GM12878 (cell line): Measurements from ENCODE around the gene KRTAP5-4. TPM values are rescaled to one million over a fixed set of nuclear protein-coding genes. Genes with fewer than 3 reads are reported as not detected.

Source experiments
- ATAC-seq: fragments of 200-7000 bp; cut with Tn5 transposase; 3 replicates; pipeline ENCODE4 v1.9.1; 2020; ENCODE audit warnings: mild to moderate bottlenecking, moderate library complexity
- BruUV-seq: library from RNA; stranded (reverse); fragments of 400-500 nt; replicated peaks from 2 replicates; lab custom pipeline; 2021; lab: Mats Ljungman, UMichigan
- CTCF ChIA-PET: fragments of 300-600 bp; sonication (Branson Sonifier 250); formaldehyde crosslinking; extraction: SDS; loops from one replicate; lab custom pipeline; 2021; ENCODE audit warnings: inconsistent platforms; lab: Yijun Ruan, JAX
- POLR2A ChIA-PET: fragments of 350-600 bp; formaldehyde crosslinking; extraction: SDS; loops from one replicate; lab custom pipeline; 2021; ENCODE audit warnings: inconsistent platforms; lab: Charles Lee
- RAD21 ChIA-PET: fragments of 300-600 bp; sonication (Branson Sonifier 250); formaldehyde crosslinking; loops from one replicate; lab custom pipeline; 2023; ENCODE audit warnings: antibody characterized with exemption; ENCODE audit not compliant: unreplicated experiment; lab: Charles Lee
- SMC1A ChIA-PET: fragments of 300-600 bp; sonication (Branson Sonifier 250); formaldehyde crosslinking; loops from one replicate; lab custom pipeline; 2023; ENCODE audit not compliant: unreplicated experiment, uncharacterized antibody; lab: Charles Lee
- DNase-seq: peaks from one replicate; pipeline ENCODE4 v3.0.0-alpha.2; 2011; ENCODE audit warnings: low read depth, low spot score
- FAIRE-seq: peaks from 3 replicates; lab custom pipeline; 2011; peaks lifted over from hg19 to GRCh38; lab: Jason Lieb, UNC
- H2AFZ ChIP-seq: 2 replicates; pipeline ENCODE4 v1.6.0; 2011; ENCODE audit warnings: low read depth, low read length, control low read depth; ENCODE audit not compliant: control insufficient read depth
- H3K27ac ChIP-seq: 2 replicates; pipeline ENCODE4 v1.5.1; 2011; ENCODE audit warnings: control low read depth; ENCODE audit not compliant: control insufficient read depth, insufficient read depth
- H3K27me3 ChIP-seq, 2 experiments: replicated peaks in 1 of 2; 2 replicates each; pipeline versions ENCODE4 v1.6.0 to v1.6.1; 2011; ENCODE audit warnings: low read length in 1 of 2; ENCODE audit not compliant: control insufficient read depth in 2 of 2, insufficient read depth in 2 of 2
- H3K36me3 ChIP-seq, 2 experiments: 2 replicates each; pipeline ENCODE4 v1.5.1; 2011; ENCODE audit warnings: low read length in 1 of 2; ENCODE audit not compliant: control insufficient read depth in 2 of 2, insufficient read depth in 2 of 2
- H3K4me1 ChIP-seq: 2 replicates; pipeline ENCODE4 v1.6.1; 2011; ENCODE audit warnings: mild to moderate bottlenecking, low read length, moderate library complexity, mixed read lengths; ENCODE audit not compliant: control insufficient read depth, insufficient read depth
- H3K4me2 ChIP-seq: 2 replicates; pipeline ENCODE4 v1.6.0; 2011; ENCODE audit warnings: control low read depth; ENCODE audit not compliant: control insufficient read depth, insufficient read depth
- H3K4me3 ChIP-seq: fragments of 200-600 bp; sonication (generic); 2 replicates; pipeline ENCODE4 v1.5.1; 2016
- H3K79me2 ChIP-seq: 2 replicates; pipeline ENCODE4 v1.6.0; 2011; ENCODE audit warnings: low read length; ENCODE audit not compliant: control insufficient read depth, insufficient read depth
- H3K9ac ChIP-seq: 2 replicates; pipeline ENCODE4 v1.8.0; 2011; ENCODE audit warnings: low read length, control low read depth, mixed read lengths; ENCODE audit not compliant: control insufficient read depth, insufficient read depth
- H3K9me3 ChIP-seq: replicated peaks from 3 replicates; pipeline ENCODE4 v1.5.1; 2011; ENCODE audit warnings: mild to moderate bottlenecking, low read length; ENCODE audit not compliant: control insufficient read depth, insufficient read depth
- H4K20me1 ChIP-seq: 2 replicates; pipeline ENCODE4 v1.6.0; 2011; ENCODE audit not compliant: control insufficient read depth, insufficient read depth
- CEBPB ChIP-seq, 2 experiments: fragments of 150-350 bp in 1 of 2; IDR thresholded peaks; 2 replicates each; pipeline ENCODE4 v1.6.1; 2012 to 2014; ENCODE audit warnings: low read depth in 2 of 2, low read length in 2 of 2, borderline replicate concordance in 1 of 2, inconsistent platforms in 1 of 2
- CHD1 ChIP-seq: IDR thresholded peaks from 2 replicates; pipeline ENCODE4 v1.6.1; 2012; ENCODE audit warnings: low read depth, low read length, improper control_type of control experiment
- EGR1 ChIP-seq, 2 experiments: IDR thresholded peaks; 1 replicate in 1 of 2; 2 replicates in 1 of 2; pipeline ENCODE4 v1.6.1; 2011 to 2012; ENCODE audit warnings: low read depth in 2 of 2, low read length in 2 of 2, borderline replicate concordance in 1 of 2, mild to moderate bottlenecking in 1 of 2, moderate library complexity in 1 of 2
- EP300 ChIP-seq, 2 experiments: fragments of 150-350 bp in 1 of 2; IDR thresholded peaks; 2 replicates each; pipeline ENCODE4 v1.6.1; 2011 to 2012; ENCODE audit warnings: low read depth in 2 of 2, low read length in 2 of 2, borderline replicate concordance in 1 of 2, improper control_type of control experiment in 1 of 2, inconsistent platforms in 1 of 2; ENCODE audit not compliant: control insufficient read depth in 1 of 2
- JUND ChIP-seq: IDR thresholded peaks from 2 replicates; pipeline ENCODE4 v1.6.1; 2012; ENCODE audit warnings: low read depth, mild to moderate bottlenecking, low read length, improper control_type of control experiment, moderate library complexity
- MXI1 ChIP-seq: fragments of 150-350 bp; IDR thresholded peaks from 2 replicates; pipeline ENCODE4 v1.6.1; 2011; ENCODE audit warnings: low read depth, mild to moderate bottlenecking, inconsistent platforms, low read length, improper control_type of control experiment
- MYB ChIP-seq: fragments of 150-350 bp; IDR thresholded peaks from 2 replicates; pipeline ENCODE4 v1.6.1; 2014; ENCODE audit warnings: mild to moderate bottlenecking, low read depth, low read length, borderline replicate concordance
- NFXL1 ChIP-seq: fragments of 450-650 bp; IDR thresholded peaks from 2 replicates; pipeline ENCODE4 v1.6.1; 2017; ENCODE audit warnings: antibody characterized with exemption, mild to moderate bottlenecking, borderline replicate concordance
- SMARCA5 ChIP-seq: fragments of 450-650 bp; IDR thresholded peaks from 2 replicates; pipeline ENCODE4 v1.6.1; 2017; ENCODE audit warnings: mild to moderate bottlenecking
- STAT1 ChIP-seq: fragments of 450-650 bp; conservative IDR thresholded peaks from 2 replicates; pipeline ENCODE4 v1.6.1; 2014; ENCODE audit warnings: antibody characterized with exemption, mild to moderate bottlenecking
- SUZ12 ChIP-seq: fragments of 200-600 bp; sonication (generic); IDR thresholded peaks from one replicate; pipeline ENCODE4 v1.6.1; 2018; ENCODE audit warnings: antibody characterized with exemption, mild to moderate bottlenecking; ENCODE audit not compliant: unreplicated experiment
- TAF1 ChIP-seq: IDR thresholded peaks from 2 replicates; pipeline ENCODE4 v1.6.1; 2011; ENCODE audit warnings: mild to moderate bottlenecking, low read depth, low read length, borderline replicate concordance
- ZNF622 ChIP-seq: fragments of 450-650 bp; IDR thresholded peaks from 2 replicates; pipeline ENCODE4 v1.6.1; 2017; ENCODE audit warnings: mild to moderate bottlenecking, inconsistent platforms
- WGBS: methylation state at CpG from one replicate; pipeline ENCODE4 v1.1.6; 2016; ENCODE audit warnings: low lambda C conversion rate; ENCODE audit not compliant: insufficient replicate concordance, insufficient coverage; ENCODE audit errors: missing lambda C conversion rate; 5-methylcytosine and 5-hydroxymethylcytosine counted together
- in situ Hi-C: fragments of 300-500 bp; cut with MboI; formaldehyde crosslinking; loops from 9 replicates; pipeline ENCODE4 v1.14.3; 2018; ENCODE audit warnings: mixed read lengths
- intact Hi-C: fragments of 100-400 bp; cut with micrococcal nuclease; formaldehyde crosslinking; loops from one replicate; pipeline ENCODE4 v1.14.2; 2022; ENCODE audit not compliant: unreplicated experiment
- polyA plus RNA-seq, 11 experiments: library from polyadenylated mRNA; depleted of rRNA in 4 of 11; unstranded in 6 of 11; stranded (reverse) in 5 of 11; fragments of >200 nt; fragmentation: Nextera tagmentation in 4 of 11; fragmentation: Illumina TruSeq in 1 of 11; extraction: Ambion mirVana in 4 of 11; extraction: Trizol in 1 of 11; gene quantifications; 1 replicate in 1 of 11; 2 replicates in 10 of 11; pipeline versions ENCODE4 v1.2.1 to v1.2.3, GENCODE V29; 2011 to 2016; ENCODE audit warnings: inconsistent platforms in 2 of 11, missing spikeins in 2 of 11, low read depth in 1 of 11
- total RNA-seq, 4 experiments: library from RNA; depleted of rRNA in 3 of 4; stranded (reverse); fragments of >200 nt in 3 of 4; fragmentation: Illumina TruSeq in 1 of 4; extraction: Trizol in 1 of 4; gene quantifications; 2 replicates each; pipeline versions ENCODE4 v1.2.1 to v1.2.3, GENCODE V29; 2013 to 2021
- TF ChIP-seq, protein P1 (sequence below): fragments of 450-650 bp; IDR thresholded peaks from 2 replicates; pipeline ENCODE4 v1.6.1; 2018; ENCODE audit warnings: borderline replicate concordance, mild to moderate bottlenecking; ENCODE audit not compliant: partially characterized antibody
- TF ChIP-seq, protein P2 (sequence below): fragments of 150-350 bp; IDR thresholded peaks from 2 replicates; pipeline ENCODE4 v1.6.1; 2016; ENCODE audit warnings: low read depth, low read length

Gene KRTAP5-4
- total and polyA plus RNA-seq, 10 of the 15 experiments (the other 5 are each of a cell fraction or from before 2014, with no cell fraction given), result not detected

DNA sequence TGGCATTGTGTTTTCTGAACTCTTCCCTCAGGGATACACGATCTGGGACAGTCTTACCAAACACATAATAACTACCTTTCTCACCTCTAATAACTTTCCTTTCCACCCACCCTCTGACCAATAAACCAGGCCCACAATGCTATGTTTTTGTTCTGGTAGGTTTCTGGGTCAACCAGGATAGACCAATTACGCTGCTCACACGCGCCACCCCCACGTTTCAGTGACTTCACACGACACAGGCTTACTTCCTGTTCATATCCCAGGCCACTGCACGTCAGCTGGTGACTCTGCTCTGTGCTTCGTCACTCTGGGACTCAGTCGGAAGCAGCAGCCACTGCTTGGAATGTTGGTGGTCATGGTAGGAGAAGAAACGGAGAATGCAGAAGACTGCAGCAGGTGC lies 2.5 kb downstream of the KRTAP5-4 start (continued):
- no peak for TF ChIP-seq STAT1
- no peak for TF ChIP-seq JUND
- TF ChIP-seq EGR1 (IDR thresholded peaks at IDR 0.05; ENCODE audit: borderline replicate concordance in 1 of 2, low read depth in 2 of 2, low read length in 2 of 2), result no peak
- TF ChIP-seq, all 136 proteins: peak for 0

DNA sequence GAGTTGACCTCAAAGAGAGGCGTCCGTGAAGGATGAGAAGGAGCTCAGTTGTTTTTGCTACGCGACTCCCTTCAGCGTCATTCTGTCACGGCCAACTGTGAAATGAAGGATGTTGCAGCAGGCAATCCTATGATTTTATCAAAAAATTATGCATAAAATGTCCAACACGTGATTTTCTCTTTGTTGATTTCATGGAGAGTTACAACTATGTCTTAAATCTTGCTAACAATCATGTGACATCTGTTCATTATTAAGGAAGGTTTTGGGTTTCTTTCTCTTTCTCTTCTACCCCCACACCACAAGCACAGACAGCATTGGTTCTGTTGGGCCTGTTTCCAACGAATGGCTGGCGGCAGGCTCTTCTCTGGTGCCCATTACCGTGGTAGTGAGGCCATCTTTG lies 3.7 kb downstream of the KRTAP5-4 start:
- no peak for ATAC-seq
- CTCF ChIA-PET, result interaction anchor here (0.9 to 1.6 kb wide), 5 partner anchors 8 to 43 kb away, joined by 3 to 6 read pairs (median 4); no protein-coding TSS in a partner anchor
- BruUV-seq, result no TSS peak
- no peak for TF ChIP-seq STAT1
- TF ChIP-seq MXI1, result no peak
- no peak for TF ChIP-seq SMARCA5
- TF ChIP-seq TAF1, result no peak
- TF ChIP-seq, protein P1, sequence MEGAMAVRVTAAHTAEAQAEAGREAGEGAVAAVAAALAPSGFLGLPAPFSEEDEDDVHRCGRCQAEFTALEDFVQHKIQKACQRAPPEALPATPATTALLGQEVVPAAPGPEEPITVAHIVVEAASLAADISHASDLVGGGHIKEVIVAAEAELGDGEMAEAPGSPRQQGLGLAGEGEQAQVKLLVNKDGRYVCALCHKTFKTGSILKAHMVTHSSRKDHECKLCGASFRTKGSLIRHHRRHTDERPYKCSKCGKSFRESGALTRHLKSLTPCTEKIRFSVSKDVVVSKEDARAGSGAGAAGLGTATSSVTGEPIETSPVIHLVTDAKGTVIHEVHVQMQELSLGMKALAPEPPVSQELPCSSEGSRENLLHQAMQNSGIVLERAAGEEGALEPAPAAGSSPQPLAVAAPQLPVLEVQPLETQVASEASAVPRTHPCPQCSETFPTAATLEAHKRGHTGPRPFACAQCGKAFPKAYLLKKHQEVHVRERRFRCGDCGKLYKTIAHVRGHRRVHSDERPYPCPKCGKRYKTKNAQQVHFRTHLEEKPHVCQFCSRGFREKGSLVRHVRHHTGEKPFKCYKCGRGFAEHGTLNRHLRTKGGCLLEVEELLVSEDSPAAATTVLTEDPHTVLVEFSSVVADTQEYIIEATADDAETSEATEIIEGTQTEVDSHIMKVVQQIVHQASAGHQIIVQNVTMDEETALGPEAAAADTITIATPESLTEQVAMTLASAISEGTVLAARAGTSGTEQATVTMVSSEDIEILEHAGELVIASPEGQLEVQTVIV, result no peak
- no peak for TF ChIP-seq ZNF622
- no peak for TF ChIP-seq EP300 (IDR thresholded peaks at IDR 0.05; ENCODE audit: borderline replicate concordance in 1 of 2, control insufficient read depth in 1 of 2, low read depth in 2 of 2, low read length in 2 of 2)
- no peak for TF ChIP-seq NFXL1
- TF ChIP-seq, protein P2, sequence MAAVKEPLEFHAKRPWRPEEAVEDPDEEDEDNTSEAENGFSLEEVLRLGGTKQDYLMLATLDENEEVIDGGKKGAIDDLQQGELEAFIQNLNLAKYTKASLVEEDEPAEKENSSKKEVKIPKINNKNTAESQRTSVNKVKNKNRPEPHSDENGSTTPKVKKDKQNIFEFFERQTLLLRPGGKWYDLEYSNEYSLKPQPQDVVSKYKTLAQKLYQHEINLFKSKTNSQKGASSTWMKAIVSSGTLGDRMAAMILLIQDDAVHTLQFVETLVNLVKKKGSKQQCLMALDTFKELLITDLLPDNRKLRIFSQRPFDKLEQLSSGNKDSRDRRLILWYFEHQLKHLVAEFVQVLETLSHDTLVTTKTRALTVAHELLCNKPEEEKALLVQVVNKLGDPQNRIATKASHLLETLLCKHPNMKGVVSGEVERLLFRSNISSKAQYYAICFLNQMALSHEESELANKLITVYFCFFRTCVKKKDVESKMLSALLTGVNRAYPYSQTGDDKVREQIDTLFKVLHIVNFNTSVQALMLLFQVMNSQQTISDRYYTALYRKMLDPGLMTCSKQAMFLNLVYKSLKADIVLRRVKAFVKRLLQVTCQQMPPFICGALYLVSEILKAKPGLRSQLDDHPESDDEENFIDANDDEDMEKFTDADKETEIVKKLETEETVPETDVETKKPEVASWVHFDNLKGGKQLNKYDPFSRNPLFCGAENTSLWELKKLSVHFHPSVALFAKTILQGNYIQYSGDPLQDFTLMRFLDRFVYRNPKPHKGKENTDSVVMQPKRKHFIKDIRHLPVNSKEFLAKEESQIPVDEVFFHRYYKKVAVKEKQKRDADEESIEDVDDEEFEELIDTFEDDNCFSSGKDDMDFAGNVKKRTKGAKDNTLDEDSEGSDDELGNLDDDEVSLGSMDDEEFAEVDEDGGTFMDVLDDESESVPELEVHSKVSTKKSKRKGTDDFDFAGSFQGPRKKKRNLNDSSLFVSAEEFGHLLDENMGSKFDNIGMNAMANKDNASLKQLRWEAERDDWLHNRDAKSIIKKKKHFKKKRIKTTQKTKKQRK, result no peak
- no peak for TF ChIP-seq MYB
- TF ChIP-seq SUZ12, result no peak
- no peak for TF ChIP-seq CEBPB (IDR thresholded peaks at IDR 0.05; ENCODE audit: borderline replicate concordance in 1 of 2, low read depth in 2 of 2, low read length in 2 of 2)
- TF ChIP-seq CHD1, result no peak

More for the DNA sequence above, 3.7 kb downstream of the KRTAP5-4 start:
- H3K4me1 ChIP-seq, result no peaks in the 10 kb centered on the region
- ChIA-PET POLR2A (no interaction called here), RAD21 (no interaction called here), SMC1A (no interaction called here)
- H2AFZ ChIP-seq, result no peak overlapping the region
- H3K9ac ChIP-seq, result no peak overlapping the region
- no peak overlapping the region for H3K4me3 ChIP-seq
- H3K27me3 ChIP-seq, result no peaks in the 10 kb centered on the region
- in situ Hi-C loops (no loop called here), intact Hi-C loops (no loop called here)
- no peaks in the 10 kb centered on the region for H3K9me3 ChIP-seq
- H3K4me2 ChIP-seq, result no peak overlapping the region
- H4K20me1 ChIP-seq, result no peaks in the 10 kb centered on the region
- 56% methylated on average over 10 of the region's 10 CpGs for WGBS
- no peak for FAIRE-seq
- H3K36me3 ChIP-seq, result no peaks in the 10 kb centered on the region
- no peak for DNase-seq
- H3K27ac ChIP-seq, result no peak overlapping the region
- H3K79me2 ChIP-seq, result no peaks in the 10 kb centered on the region
